ENCODE data around the gene CCDC33.

- TF ChIP-seq CTCF (IDR thresholded peaks at IDR 0.05) (no peak), POLR2A (IDR thresholded peaks at IDR 0.05; ENCODE audit: low read depth) (no peak), POLR2AphosphoS5 (IDR thresholded peaks at IDR 0.05) (no peak), EP300 (IDR thresholded peaks at IDR 0.05) (no peak)
These were observed 34.3 kb upstream of the CCDC33 start for GRCh38 chr15:74201710-74202420.
